Effector CD8-positive, alpha-beta T cell (primary cell): ENCODE results near the gene RHNO1.
"Not testable (repeated sequence)": the region's sequence is repeated elsewhere in the genome, so short reads cannot be mapped to it uniquely, and the experiment has no call there.

Experiments
- DNase-seq: peaks from one replicate; lab custom pipeline; 2025; lab: John Stamatoyannopoulos, UW

RHNO1 gene

DNA sequence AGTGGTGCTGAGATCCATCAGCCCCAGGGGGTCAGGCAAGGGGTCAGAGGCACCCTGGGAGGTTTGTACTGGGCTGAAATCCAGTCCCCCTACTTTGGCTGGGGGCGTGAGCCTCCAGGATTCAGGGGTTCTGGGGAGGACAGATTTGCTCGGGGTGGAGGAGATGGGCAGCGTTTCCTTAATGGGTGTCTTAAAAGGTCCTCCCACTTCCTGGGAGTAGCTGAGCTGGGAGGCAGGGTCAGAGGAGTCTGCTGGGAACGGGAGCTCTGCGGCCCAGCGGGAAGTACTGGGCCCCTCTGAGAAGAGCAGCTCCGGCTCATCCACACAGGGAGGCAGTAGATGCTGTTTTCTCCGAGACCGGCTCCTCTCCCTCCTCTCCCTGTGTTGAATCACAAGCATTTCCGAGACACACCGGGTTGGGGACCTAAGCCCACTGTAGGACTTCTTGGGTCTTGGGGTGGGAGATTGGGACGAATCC, 18.0 kb upstream of the RHNO1 start:
- no peak for DNase-seq

DNA sequence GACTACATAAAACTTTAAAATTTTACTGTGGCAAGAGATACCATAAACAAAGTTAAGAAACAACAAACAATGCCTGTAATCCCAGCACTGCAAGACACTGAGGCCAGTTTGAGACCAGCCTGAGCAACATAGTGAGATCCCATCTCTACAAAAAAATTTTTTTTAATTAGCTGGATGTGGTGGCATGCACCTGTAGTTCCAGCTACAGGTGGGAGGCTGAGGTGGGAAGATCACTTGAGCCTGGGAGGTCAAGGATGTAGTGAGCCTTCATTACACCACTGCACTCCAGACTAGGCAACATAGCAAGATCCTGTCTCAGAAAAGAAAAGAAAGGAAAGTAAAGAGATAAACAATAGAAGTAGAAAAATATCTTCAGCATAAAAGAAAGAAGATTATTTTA, 16.9 kb upstream of the RHNO1 start:
- no peak for DNase-seq

- DNase-seq, result no peak
Measured at GRCh38 chr12:2862876-2863275, 14.1 kb upstream of the RHNO1 start.

DNA sequence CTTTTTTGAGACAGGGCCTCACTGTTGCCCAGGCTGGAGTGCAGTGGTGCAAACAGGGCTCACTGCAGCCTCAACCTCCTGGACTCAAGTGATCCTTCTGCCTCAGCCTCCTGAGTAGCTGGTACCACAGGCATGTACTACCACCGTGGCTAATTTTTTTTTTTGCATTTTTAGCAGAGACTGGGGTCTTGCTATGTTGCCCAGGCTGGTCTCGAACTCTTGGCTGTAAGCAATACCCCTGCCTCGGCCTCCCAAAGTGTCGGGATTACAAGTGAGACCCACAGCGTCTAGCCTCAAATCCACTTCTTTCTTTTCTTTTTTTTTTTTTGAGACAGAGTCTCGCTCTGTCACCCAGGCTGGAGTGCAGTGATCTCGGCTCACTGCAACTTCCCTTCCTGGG, 13.6 kb upstream of the RHNO1 start:
- DNase-seq, result not testable (repeated sequence)

GRCh38 chr12:2864198-2864597, 12.8 kb upstream of the RHNO1 start:
- no peak for DNase-seq

GRCh38 chr12:2868986-2869632, 7.9 kb upstream of the RHNO1 start:
- DNase-seq, result not testable (repeated sequence)

DNA sequence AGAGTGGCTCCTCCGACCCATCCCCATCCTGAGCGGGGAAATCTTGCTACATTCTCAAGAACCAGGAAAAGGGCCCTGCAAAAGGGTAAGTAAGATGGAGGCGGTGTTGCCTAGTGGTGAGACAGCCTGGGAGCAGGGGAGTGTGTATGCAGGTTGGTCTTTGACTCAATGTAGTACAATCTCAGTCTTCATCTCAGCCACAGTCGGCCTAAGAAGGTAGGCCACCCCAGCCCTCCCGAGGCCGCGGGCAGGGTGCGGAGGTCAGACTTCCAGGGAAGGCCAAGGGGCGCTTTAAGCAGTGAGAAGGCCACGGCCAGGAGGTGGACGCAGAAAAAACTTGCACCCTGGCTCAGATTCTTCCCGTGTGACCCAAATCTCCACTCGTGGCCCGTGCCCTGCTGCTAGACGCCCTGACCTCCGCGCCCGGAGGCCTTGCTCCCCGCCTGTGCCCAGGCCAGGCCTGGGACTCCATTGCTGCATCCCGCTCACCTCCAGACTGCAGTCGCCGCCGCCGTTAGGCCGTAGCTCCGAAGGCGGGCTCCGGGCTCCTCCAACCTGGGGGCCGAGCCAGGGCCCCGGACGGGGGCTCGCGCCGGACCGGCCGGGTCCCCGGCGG, 484 bp upstream of the RHNO1 start:
- DNase-seq, result no peak

GRCh38 chr12:2877953-2878732, 1.1 kb downstream of the RHNO1 start:
- no peak for DNase-seq

GRCh38 chr12:2879853-2880252, 2.8 kb downstream of the RHNO1 start:
- no peak for DNase-seq

DNA sequence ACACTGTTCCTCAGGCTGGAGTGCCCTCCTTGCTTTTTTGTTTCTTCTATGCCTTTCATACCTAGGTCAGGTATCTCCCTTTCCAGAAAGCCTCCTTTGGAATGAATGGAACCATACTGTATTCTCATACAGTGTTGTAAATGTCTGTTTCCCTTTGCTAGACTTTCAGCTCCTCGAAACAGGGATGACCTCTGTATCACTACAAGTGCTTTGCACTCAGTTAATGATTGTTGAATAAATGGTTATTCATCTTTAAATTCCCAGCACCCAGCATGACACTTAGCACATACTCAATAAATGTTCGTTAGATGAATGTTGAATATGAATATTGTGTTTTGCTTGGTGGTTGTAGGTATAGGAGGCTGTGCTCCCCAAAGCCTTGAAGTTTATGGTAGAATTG, 7.8 kb downstream of the RHNO1 start:
- no peak for DNase-seq

- no peak for DNase-seq
Measured at GRCh38 chr12:2886768-2887450, 9.9 kb downstream of the RHNO1 start.

DNA sequence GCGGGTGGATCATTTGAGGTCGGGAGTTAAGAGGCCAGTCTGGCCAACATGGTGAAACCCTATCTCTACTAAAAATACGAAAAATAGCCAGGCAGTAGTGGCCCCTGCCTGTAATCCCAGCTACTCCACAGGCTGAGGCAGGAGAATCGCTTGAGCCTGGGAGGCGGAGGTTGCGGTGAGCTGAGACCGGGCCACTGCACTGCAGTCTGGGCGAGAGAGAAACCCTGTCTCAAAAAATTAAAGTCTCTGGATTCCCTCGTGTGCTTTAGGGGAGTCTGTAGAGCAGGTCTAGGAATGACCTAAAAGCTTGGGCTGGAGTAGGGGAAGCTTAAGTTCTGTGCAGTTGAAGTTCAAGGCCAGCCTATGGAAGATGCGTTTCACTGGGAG, 13.0 kb downstream of the RHNO1 start:
- DNase-seq, result no peak

DNA sequence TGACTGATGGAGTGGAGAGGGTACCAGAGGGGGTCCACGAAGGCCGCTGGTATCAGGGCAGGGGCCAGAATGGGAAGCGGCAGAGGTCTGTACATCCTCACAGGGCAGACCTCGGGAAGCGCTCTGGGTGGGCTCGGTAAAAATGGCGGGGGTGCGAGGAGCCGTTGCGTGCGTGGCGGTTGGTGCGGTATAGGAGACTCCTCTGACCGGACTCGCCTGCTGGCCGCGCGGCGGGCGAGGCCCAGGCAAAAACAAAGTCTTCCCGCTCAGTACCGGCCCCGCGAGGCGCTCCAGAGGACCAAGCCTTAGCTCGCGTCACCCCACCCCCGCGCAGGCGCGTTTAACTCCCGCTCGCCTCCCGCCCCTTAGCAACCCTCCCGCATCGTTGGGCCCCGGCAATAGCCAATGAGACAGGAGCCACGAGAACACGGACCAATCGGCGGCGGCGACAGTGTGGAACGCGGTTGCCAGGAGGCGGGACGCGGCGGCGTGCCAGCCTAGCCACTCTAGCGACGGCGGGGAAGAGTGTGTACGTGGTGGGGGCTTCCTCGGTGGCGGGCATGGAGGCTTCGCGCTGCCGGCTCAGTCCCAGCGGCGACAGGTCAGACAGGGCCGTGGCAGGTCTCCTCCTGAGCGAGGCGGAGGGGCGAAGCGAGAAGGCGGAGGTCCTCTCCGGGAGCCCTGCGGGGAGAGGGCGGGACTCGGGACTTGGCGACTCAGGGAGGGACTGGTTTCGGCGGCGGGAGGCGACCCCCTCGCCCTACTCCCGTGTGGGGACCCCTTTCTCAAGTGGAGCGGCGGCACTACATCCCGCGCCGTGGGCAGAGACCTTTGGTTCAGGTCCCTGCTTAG, 13.6 kb downstream of the RHNO1 start, which contains the start of gene TULP3:
Gene TULP3, plus strand, starts transcription at position 504 of the 852 bp plus-strand sequence. Its CDS starts 57 bp downstream, at position 561.
- DNase-seq, result peak; percentile 99

DNA sequence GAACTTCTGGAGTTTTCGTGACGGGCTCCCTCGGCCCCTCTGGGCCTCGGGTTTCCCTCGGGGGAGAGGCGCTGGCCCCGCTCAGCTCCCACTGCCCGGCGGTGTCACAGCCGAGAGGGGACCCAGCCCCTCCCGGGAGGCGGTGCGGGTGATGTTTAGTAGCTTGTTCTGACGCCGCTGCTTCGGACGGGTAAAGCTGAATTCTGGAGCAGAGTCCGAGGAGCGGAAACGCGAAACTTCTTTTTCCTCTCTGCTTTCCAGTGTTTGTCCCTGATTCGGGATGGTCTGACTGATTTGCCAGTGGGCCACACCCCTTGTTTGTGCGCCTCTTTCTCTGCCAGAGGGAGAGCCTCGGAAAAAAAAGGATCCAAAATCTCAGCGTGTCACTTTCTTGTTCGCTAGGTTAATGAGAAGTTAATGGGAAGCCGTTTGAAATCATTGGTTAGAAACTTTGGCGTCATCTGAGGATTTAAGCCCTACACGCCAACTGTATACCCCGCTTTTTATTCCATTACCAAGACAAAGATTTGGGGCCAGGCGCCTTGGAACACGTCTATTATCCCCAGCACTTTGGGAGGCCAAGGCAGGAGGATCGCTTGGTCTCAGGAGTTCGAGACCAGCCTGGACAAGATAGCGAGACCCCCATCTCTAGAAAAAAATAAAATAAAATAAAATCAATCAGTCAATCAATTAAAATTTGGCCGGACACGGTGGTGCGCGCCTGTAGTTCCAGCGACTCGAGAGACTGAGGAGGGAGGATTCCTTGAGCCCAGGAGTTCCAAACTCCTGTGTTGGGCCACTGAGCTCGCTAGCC, 14.4 kb downstream of the RHNO1 start:
- DNase-seq, result no peak

DNA sequence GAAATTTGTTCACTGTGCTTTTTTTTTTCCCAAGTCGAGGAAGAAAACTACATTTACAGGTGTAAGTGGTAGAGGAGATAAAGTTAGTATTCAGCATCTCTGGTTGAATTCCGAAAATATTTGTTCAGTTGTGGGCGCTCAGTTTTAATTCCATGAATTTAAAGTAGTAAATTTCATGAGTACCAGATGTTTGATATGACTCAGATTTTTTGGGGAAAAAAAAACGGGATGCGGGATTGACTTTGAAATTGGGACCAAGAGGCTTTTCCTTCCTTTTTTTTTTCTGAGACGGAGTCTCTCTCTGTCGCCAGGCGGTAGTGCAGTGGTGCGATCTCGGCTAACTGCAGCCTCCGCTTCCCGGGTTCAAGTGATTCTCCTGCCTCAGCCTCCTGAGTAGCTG, 15.2 kb downstream of the RHNO1 start:
- DNase-seq, result no peak

GRCh38 chr12:2893007-2893406, 16.0 kb downstream of the RHNO1 start:
- no peak for DNase-seq

- DNase-seq, result no peak
Measured at GRCh38 chr12:2895051-2895451, 18.0 kb downstream of the RHNO1 start.

- DNase-seq, result no peak
Measured at GRCh38 chr12:2895511-2895910, 18.5 kb downstream of the RHNO1 start.

GRCh38 chr12:2897418-2897817, 20.4 kb downstream of the RHNO1 start:
- no peak for DNase-seq

GRCh38 chr12:2900642-2901041, 23.6 kb downstream of the RHNO1 start:
- no peak for DNase-seq
